BLaER1 (cell line): ENCODE data around the gene LAMC1.
A peak's percentile ranks its signal among the peaks of the same experiment; 100 is the strongest.
"Not testable (repeated sequence)": the region's sequence is repeated elsewhere in the genome, so short reads cannot be mapped to it uniquely, and the experiment has no call there.

Experiments
- H3K27ac ChIP-seq: shearing (Covaris generic); formaldehyde crosslinking; 2 replicates; pipeline ENCODE4 v1.8.1; 2022
- H3K27me3 ChIP-seq: shearing (Covaris generic); formaldehyde crosslinking; 2 replicates; pipeline ENCODE4 v1.8.1; 2022
- H3K36me3 ChIP-seq: shearing (Covaris generic); formaldehyde crosslinking; 2 replicates; pipeline ENCODE4 v1.8.1; 2022
- H3K4me1 ChIP-seq: shearing (Covaris generic); formaldehyde crosslinking; 2 replicates; pipeline ENCODE4 v1.8.1; 2022
- H3K4me2 ChIP-seq: shearing (Covaris generic); formaldehyde crosslinking; 2 replicates; pipeline ENCODE4 v1.8.1; 2022
- H3K4me3 ChIP-seq: shearing (Covaris generic); formaldehyde crosslinking; 2 replicates; pipeline ENCODE4 v1.8.1; 2022
- H3K9ac ChIP-seq: shearing (Covaris generic); formaldehyde crosslinking; 2 replicates; pipeline ENCODE4 v1.8.1; 2022
- H3K9me3 ChIP-seq: shearing (Covaris generic); formaldehyde crosslinking; 2 replicates; pipeline ENCODE4 v1.8.1; 2022
- H4K20me1 ChIP-seq: shearing (Covaris generic); formaldehyde crosslinking; 2 replicates; pipeline ENCODE4 v1.8.1; 2022
- Cebpa-rat ChIP-seq: shearing (Covaris generic); IDR thresholded peaks from 2 replicates; pipeline ENCODE4 v1.8.1; 2022

LAMC1 gene

GRCh38 chr1:183058851-183059502, 35.8 kb downstream of the LAMC1 start:
- H3K27ac ChIP-seq, result no peak overlapping the region
- H4K20me1 ChIP-seq, result peaks cover 90% of the 10 kb centered on the region
- no peaks in the 10 kb centered on the region for H3K27me3 ChIP-seq
- peaks cover 29% of the 10 kb centered on the region for H3K4me1 ChIP-seq
- H3K9me3 ChIP-seq, result peaks cover 2% of the 10 kb centered on the region; the same call in 1 of the 2 replicates
- H3K36me3 ChIP-seq, result peaks cover 11% of the 10 kb centered on the region; the same call in 1 of the 2 replicates
- H3K9ac ChIP-seq, result no peak overlapping the region
- H3K4me2 ChIP-seq, result 0 out of 2 replicates have a peak overlapping the region, but pooled peaks have one; percentile 22
- TF ChIP-seq Cebpa-rat, result no peak
- H3K4me3 ChIP-seq, result no peak overlapping the region

- H3K27ac ChIP-seq, result no peak overlapping the region
- peaks cover 17% of the 10 kb centered on the region for H3K9me3 ChIP-seq
- no peak overlapping the region for H3K4me3 ChIP-seq
- no peaks in the 10 kb centered on the region for H3K27me3 ChIP-seq
- H3K4me1 ChIP-seq, result peaks cover 29% of the 10 kb centered on the region
- TF ChIP-seq Cebpa-rat, result no peak
- no peak overlapping the region for H3K4me2 ChIP-seq
- H4K20me1 ChIP-seq, result peaks cover 79% of the 10 kb centered on the region
- H3K9ac ChIP-seq, result no peak overlapping the region
- H3K36me3 ChIP-seq, result peaks cover 31% of the 10 kb centered on the region
Observed at GRCh38 chr1:183061194-183061593, 38.0 kb downstream of the LAMC1 start.

GRCh38 chr1:183063349-183063748, 40.1 kb downstream of the LAMC1 start:
- H3K27me3 ChIP-seq, result no peaks in the 10 kb centered on the region
- H3K9me3 ChIP-seq, result peaks cover 17% of the 10 kb centered on the region
- H3K4me3 ChIP-seq, result no peak overlapping the region
- peaks cover 58% of the 10 kb centered on the region for H4K20me1 ChIP-seq
- no peak for TF ChIP-seq Cebpa-rat
- H3K4me1 ChIP-seq, result peaks cover 29% of the 10 kb centered on the region
- H3K4me2 ChIP-seq, result no peak overlapping the region
- no peak overlapping the region for H3K9ac ChIP-seq
- H3K36me3 ChIP-seq, result peaks cover 35% of the 10 kb centered on the region
- no peak overlapping the region for H3K27ac ChIP-seq

- H3K9me3 ChIP-seq, result peaks cover 17% of the 10 kb centered on the region
- H3K4me1 ChIP-seq, result peaks cover 29% of the 10 kb centered on the region
- H3K27me3 ChIP-seq, result no peaks in the 10 kb centered on the region
- no peak overlapping the region for H3K27ac ChIP-seq
- H3K4me2 ChIP-seq, result no peak overlapping the region
- peaks cover 48% of the 10 kb centered on the region for H4K20me1 ChIP-seq
- peaks cover 28% of the 10 kb centered on the region for H3K36me3 ChIP-seq
- H3K4me3 ChIP-seq, result no peak overlapping the region
- TF ChIP-seq Cebpa-rat, result no peak
- H3K9ac ChIP-seq, result no peak overlapping the region
Observed at GRCh38 chr1:183065168-183065706, 42.0 kb downstream of the LAMC1 start.

GRCh38 chr1:183066432-183066831, 43.2 kb downstream of the LAMC1 start:
- H3K4me2 ChIP-seq, H3K27me3 ChIP-seq, H3K4me3 ChIP-seq, H3K9ac ChIP-seq, H3K27ac ChIP-seq: not testable (repeated sequence)
- H3K36me3 ChIP-seq, result peaks cover 28% of the 10 kb centered on the region
- H3K4me1 ChIP-seq, result peaks cover 31% of the 10 kb centered on the region
- H3K9me3 ChIP-seq, result peaks cover 17% of the 10 kb centered on the region
- peaks cover 49% of the 10 kb centered on the region for H4K20me1 ChIP-seq

- Histone ChIP-seq H4K20me1 (peaks cover 39% of the 10 kb centered on the region), H3K4me3 (no peak overlapping the region), H3K27me3 (no peaks in the 10 kb centered on the region), H3K4me2 (peak overlapping the region; percentile 92), H3K9me3 (peaks cover 16% of the 10 kb centered on the region), H3K4me1 (peaks cover 62% of the 10 kb centered on the region), H3K27ac (peak overlapping the region; percentile 75), H3K36me3 (peaks cover 22% of the 10 kb centered on the region), H3K9ac (no peak overlapping the region)
- TF ChIP-seq Cebpa-rat, result no peak
Observed at GRCh38 chr1:183069562-183070216, 46.5 kb downstream of the LAMC1 start.

- Histone ChIP-seq H3K9ac (peak overlapping the region; percentile 61; the same call in 1 of the 2 replicates), H4K20me1 (peaks cover 37% of the 10 kb centered on the region), H3K4me3 (peak overlapping the region; percentile 14; the same call in 1 of the 2 replicates), H3K36me3 (peaks cover 15% of the 10 kb centered on the region), H3K27ac (peak overlapping the region; percentile 75), H3K27me3 (no peaks in the 10 kb centered on the region), H3K9me3 (peaks cover 10% of the 10 kb centered on the region), H3K4me2 (peak overlapping the region; percentile 92), H3K4me1 (peaks cover 69% of the 10 kb centered on the region)
- no peak for TF ChIP-seq Cebpa-rat
Observed at GRCh38 chr1:183070234-183070922, 47.2 kb downstream of the LAMC1 start.

GRCh38 chr1:183070923-183071618, 47.9 kb downstream of the LAMC1 start:
- H3K27me3 ChIP-seq, result no peaks in the 10 kb centered on the region
- H3K4me2 ChIP-seq, result peak overlapping the region; percentile 92
- H4K20me1 ChIP-seq, result peaks cover 42% of the 10 kb centered on the region
- H3K4me3 ChIP-seq, result peak overlapping the region; percentile 14
- peak; percentile 52; the same call in 1 of the 2 replicates for TF ChIP-seq Cebpa-rat
- H3K9ac ChIP-seq, result peak overlapping the region; percentile 61
- peaks cover 10% of the 10 kb centered on the region; the same call in 1 of the 2 replicates for H3K9me3 ChIP-seq
- H3K27ac ChIP-seq, result peak overlapping the region; percentile 75
- peaks cover 76% of the 10 kb centered on the region for H3K4me1 ChIP-seq
- H3K36me3 ChIP-seq, result peaks cover 9% of the 10 kb centered on the region

GRCh38 chr1:183072595-183072994, 49.4 kb downstream of the LAMC1 start:
- Histone ChIP-seq H4K20me1 (peaks cover 48% of the 10 kb centered on the region), H3K4me2 (peak overlapping the region; percentile 92), H3K4me1 (peaks cover 80% of the 10 kb centered on the region)

More at GRCh38 chr1:183072595-183072994, 49.4 kb downstream of the LAMC1 start:
- H3K27me3 ChIP-seq, H3K9ac ChIP-seq, H3K4me3 ChIP-seq: not testable (repeated sequence)
- Histone ChIP-seq H3K36me3 (peaks cover 11% of the 10 kb centered on the region; the same call in 1 of the 2 replicates), H3K9me3 (peaks cover 14% of the 10 kb centered on the region; the same call in 1 of the 2 replicates), H3K27ac (peak overlapping the region; percentile 75; the same call in 1 of the 2 replicates)
